GM12878 (cell line): Measurements from ENCODE around the gene SCN11A. TPM values are rescaled to one million over a fixed set of nuclear protein-coding genes. Genes with fewer than 3 reads are reported as not detected.

Experiments
- ASH2L ChIP-seq: fragments of 300-600, 200-600 bp; sonication (generic); IDR thresholded peaks from 2 replicates; pipeline ENCODE4 v1.6.1; 2017; ENCODE audit warnings: low read depth, mild to moderate bottlenecking, borderline replicate concordance
- EGR1 ChIP-seq, 2 experiments: IDR thresholded peaks; 1 replicate in 1 of 2; 2 replicates in 1 of 2; pipeline ENCODE4 v1.6.1; 2011 to 2012; ENCODE audit warnings: low read depth in 2 of 2, low read length in 2 of 2, borderline replicate concordance in 1 of 2, mild to moderate bottlenecking in 1 of 2, moderate library complexity in 1 of 2
- ETV6 ChIP-seq, 2 experiments: fragments of 450-650 bp in 1 of 2; IDR thresholded peaks in 1 of 2; conservative IDR thresholded peaks in 1 of 2; 2 replicates each; pipeline ENCODE4 v1.6.1; 2014; ENCODE audit warnings: antibody characterized with exemption in 1 of 2, borderline replicate concordance in 1 of 2, low read depth in 1 of 2, mild to moderate bottlenecking in 1 of 2, moderate library complexity in 1 of 2
- EZH2 ChIP-seq: IDR thresholded peaks from 2 replicates; pipeline ENCODE4 v1.6.1; 2012; ENCODE audit warnings: low read depth, mild to moderate bottlenecking, control low read depth, inconsistent platforms, low read length, borderline replicate concordance; ENCODE audit not compliant: control insufficient read depth
- MLLT1 ChIP-seq: fragments of 450-650 bp; IDR thresholded peaks from 2 replicates; pipeline ENCODE4 v1.6.1; 2016; ENCODE audit warnings: mild to moderate bottlenecking
- STAT1 ChIP-seq: fragments of 450-650 bp; conservative IDR thresholded peaks from 2 replicates; pipeline ENCODE4 v1.6.1; 2014; ENCODE audit warnings: antibody characterized with exemption, mild to moderate bottlenecking
- STAT3 ChIP-seq: IDR thresholded peaks from 2 replicates; pipeline ENCODE4 v1.6.1; 2011; ENCODE audit warnings: low read depth, low read length, improper control_type of control experiment
- ZBTB33 ChIP-seq: fragments of 450-650 bp; IDR thresholded peaks from 2 replicates; pipeline ENCODE4 v1.6.1; 2017; ENCODE audit warnings: mild to moderate bottlenecking
- ZBTB4 ChIP-seq: fragments of 450-650 bp; formaldehyde crosslinking; IDR thresholded peaks from 2 replicates; pipeline ENCODE4 v1.4.0; 2022; ENCODE audit warnings: mild to moderate bottlenecking, moderate library complexity
- ZNF217 ChIP-seq: fragments of 450-650 bp; IDR thresholded peaks from 2 replicates; pipeline ENCODE4 v1.6.1; 2017; ENCODE audit warnings: antibody characterized with exemption, mild to moderate bottlenecking
- polyA plus RNA-seq, 11 experiments: library from polyadenylated mRNA; depleted of rRNA in 4 of 11; unstranded in 6 of 11; stranded (reverse) in 5 of 11; fragments of >200 nt; fragmentation: Nextera tagmentation in 4 of 11; fragmentation: Illumina TruSeq in 1 of 11; extraction: Ambion mirVana in 4 of 11; extraction: Trizol in 1 of 11; gene quantifications; 1 replicate in 1 of 11; 2 replicates in 10 of 11; pipeline versions ENCODE4 v1.2.1 to v1.2.3, GENCODE V29; 2011 to 2016; ENCODE audit warnings: inconsistent platforms in 2 of 11, missing spikeins in 2 of 11, low read depth in 1 of 11
- total RNA-seq, 4 experiments: library from RNA; depleted of rRNA in 3 of 4; stranded (reverse); fragments of >200 nt in 3 of 4; fragmentation: Illumina TruSeq in 1 of 4; extraction: Trizol in 1 of 4; gene quantifications; 2 replicates each; pipeline versions ENCODE4 v1.2.1 to v1.2.3, GENCODE V29; 2013 to 2021
- TF ChIP-seq, protein P1 (sequence below): fragments of 450-650 bp; IDR thresholded peaks from 2 replicates; pipeline ENCODE4 v1.6.1; 2018; ENCODE audit warnings: borderline replicate concordance, mild to moderate bottlenecking; ENCODE audit not compliant: partially characterized antibody

SCN11A gene
- total and polyA plus RNA-seq, 10 of the 15 experiments (the other 5 are each of a cell fraction or from before 2014, with no cell fraction given): under 0.01 to 0.14 (median 0.03) TPM; not detected in 4

- TF ChIP-seq ZBTB4 (CRISPR knock-in tag) (no peak), MLLT1 (no peak), ASH2L (no peak), ZBTB33 (no peak), STAT3 (no peak), EZH2 (no peak), STAT1 (no peak), EGR1 (IDR thresholded peaks at IDR 0.05; ENCODE audit: borderline replicate concordance in 1 of 2, low read depth in 2 of 2, low read length in 2 of 2) (no peak), ETV6 (conservative IDR thresholded peaks at IDR 0.05 in 1 of 2, IDR thresholded peaks at IDR 0.05 in 1 of 2; ENCODE audit: borderline replicate concordance in 1 of 2, low read depth in 1 of 2) (no peak), ZNF217 (no peak)
- TF ChIP-seq, protein P1, sequence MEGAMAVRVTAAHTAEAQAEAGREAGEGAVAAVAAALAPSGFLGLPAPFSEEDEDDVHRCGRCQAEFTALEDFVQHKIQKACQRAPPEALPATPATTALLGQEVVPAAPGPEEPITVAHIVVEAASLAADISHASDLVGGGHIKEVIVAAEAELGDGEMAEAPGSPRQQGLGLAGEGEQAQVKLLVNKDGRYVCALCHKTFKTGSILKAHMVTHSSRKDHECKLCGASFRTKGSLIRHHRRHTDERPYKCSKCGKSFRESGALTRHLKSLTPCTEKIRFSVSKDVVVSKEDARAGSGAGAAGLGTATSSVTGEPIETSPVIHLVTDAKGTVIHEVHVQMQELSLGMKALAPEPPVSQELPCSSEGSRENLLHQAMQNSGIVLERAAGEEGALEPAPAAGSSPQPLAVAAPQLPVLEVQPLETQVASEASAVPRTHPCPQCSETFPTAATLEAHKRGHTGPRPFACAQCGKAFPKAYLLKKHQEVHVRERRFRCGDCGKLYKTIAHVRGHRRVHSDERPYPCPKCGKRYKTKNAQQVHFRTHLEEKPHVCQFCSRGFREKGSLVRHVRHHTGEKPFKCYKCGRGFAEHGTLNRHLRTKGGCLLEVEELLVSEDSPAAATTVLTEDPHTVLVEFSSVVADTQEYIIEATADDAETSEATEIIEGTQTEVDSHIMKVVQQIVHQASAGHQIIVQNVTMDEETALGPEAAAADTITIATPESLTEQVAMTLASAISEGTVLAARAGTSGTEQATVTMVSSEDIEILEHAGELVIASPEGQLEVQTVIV: no peak
Measured at GRCh38 chr3:39075910-39076309, 24.2 kb upstream of the SCN11A start (continued).
